ENCODE data around the gene ACVR1B. TPM values are rescaled to one million over a fixed set of nuclear protein-coding genes. Genes with fewer than 3 reads are reported as not detected.

Gene ACVR1B
- total and polyA plus RNA-seq, 2 experiments from 2014 or later, result 5.7 to 22.4 TPM

DNA sequence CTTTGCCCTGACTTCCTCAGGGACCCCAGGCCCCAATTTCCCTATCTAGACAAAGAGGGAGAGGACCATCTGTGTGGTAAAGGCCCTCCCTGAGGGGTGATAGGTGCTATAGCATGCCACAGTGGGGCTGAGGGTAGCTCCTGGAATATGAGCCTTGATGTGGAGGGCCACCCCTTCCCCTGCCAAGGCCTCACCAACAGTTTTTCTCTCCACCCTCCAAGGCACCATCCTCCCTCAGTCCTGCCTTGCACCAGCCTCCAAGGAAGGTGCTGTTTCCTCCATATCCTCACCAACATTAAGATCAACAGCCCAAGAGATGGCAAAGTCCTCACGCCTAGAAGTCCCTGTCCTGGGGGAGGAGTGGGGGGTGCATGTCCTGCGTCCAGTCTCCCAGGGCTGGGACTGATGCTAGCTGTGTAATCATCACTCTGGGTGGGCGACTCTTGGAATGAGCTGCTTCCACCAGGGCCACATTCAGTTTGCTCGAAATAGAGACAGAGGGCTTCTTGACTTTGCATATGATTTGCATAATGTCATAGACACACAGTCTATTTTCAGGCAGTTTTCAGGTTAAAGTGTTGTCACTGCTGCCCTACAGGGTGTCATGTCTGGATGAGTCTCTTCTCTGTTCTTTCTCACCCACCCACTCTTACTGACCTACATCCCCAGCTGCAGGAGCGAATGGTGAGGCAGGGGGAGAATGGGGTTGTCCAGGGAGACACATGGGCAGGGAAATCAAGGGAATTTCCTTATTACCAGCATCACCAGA lies 26.8 kb upstream of the ACVR1B start:
- Histone ChIP-seq H3K4me2 (no peak overlapping the region), H2AFZ (no peak overlapping the region), H3K79me2 (no peaks in the 10 kb centered on the region), H3K27me3 (no peaks in the 10 kb centered on the region), H3K27ac (no peak overlapping the region), H3K9me3 (ENCODE audit: low read depth) (no peaks in the 10 kb centered on the region), H3K9me2 (replicated peaks; ENCODE audit: insufficient read depth) (no peaks in the 10 kb centered on the region), H3K4me1 (ENCODE audit: insufficient read depth) (peaks cover 13% of the 10 kb centered on the region), H3K36me3 (replicated peaks; ENCODE audit: insufficient read depth, low read depth) (no peaks in the 10 kb centered on the region), H4K20me1 (ENCODE audit: insufficient read depth, poor library complexity, severe bottlenecking) (no peaks in the 10 kb centered on the region), H3K4me3 (no peak overlapping the region)
- no peak for TF ChIP-seq EZH2 (IDR thresholded peaks at IDR 0.05; ENCODE audit: borderline replicate concordance)
- no peak for TF ChIP-seq EZH2phosphoT487 (IDR thresholded peaks at IDR 0.05; ENCODE audit: low read depth, severe bottlenecking, unreplicated experiment)
- TF ChIP-seq CTCF (IDR thresholded peaks at IDR 0.05; ENCODE audit: poor library complexity), result no peak
- 92% methylated on average over 5 of the region's 5 CpGs for WGBS (ENCODE audit: low lambda C conversion rate, missing lambda C conversion rate)
- no peak for DNase-seq (ENCODE audit: low spot score)

DNA sequence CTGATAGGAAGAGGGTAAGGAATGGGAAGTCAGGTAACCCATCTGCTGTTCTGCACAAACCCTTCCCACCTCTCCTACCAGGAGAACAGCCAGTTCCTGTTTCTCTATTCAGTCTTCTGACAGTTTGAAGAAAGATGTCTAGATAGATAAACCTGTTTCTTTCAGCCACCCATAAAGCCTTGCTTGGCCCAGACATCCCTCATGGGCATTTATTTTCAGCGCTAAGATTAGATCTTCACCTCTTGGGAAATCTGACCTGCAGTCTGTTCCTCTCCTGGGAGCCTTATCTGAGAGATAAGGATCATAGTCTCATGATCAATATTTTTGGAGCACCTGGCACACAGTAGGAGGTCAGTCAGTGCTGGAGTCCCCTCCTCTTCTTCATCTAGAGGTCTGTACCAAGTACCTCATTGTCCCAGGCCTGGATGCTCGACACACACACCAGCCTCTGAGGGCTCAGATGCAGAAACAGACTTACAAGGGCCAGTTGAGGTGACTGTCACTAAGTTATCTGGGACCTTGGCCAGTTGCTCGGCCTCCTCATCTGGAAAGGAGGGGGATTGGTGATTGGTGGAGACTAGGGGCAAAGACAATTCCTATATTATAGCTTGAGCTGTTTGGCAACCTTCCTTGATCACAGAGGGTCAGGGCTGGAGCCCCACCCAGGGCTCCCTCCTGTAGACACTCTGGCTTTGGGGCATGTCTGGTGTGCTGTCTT lies 26.0 kb upstream of the ACVR1B start:
- Histone ChIP-seq H2AFZ (no peak overlapping the region), H3K4me3 (no peak overlapping the region), H3K27me3 (no peaks in the 10 kb centered on the region), H3K4me1 (ENCODE audit: insufficient read depth) (peaks cover 13% of the 10 kb centered on the region), H3K79me2 (no peaks in the 10 kb centered on the region), H3K4me2 (no peak overlapping the region), H3K36me3 (replicated peaks; ENCODE audit: insufficient read depth, low read depth) (no peaks in the 10 kb centered on the region), H3K9me2 (replicated peaks; ENCODE audit: insufficient read depth) (no peaks in the 10 kb centered on the region), H4K20me1 (ENCODE audit: insufficient read depth, poor library complexity, severe bottlenecking) (no peaks in the 10 kb centered on the region), H3K27ac (no peak overlapping the region), H3K9me3 (ENCODE audit: low read depth) (no peaks in the 10 kb centered on the region)
- no peak for TF ChIP-seq EZH2 (IDR thresholded peaks at IDR 0.05; ENCODE audit: borderline replicate concordance)
- 81% methylated on average over 3 of the region's 3 CpGs for WGBS (ENCODE audit: low lambda C conversion rate, missing lambda C conversion rate)
- no peak for DNase-seq (ENCODE audit: low spot score)

GRCh38 chr12:51926064-51926632 lies 25.4 kb upstream of the ACVR1B start:
- Histone ChIP-seq H2AFZ (no peak overlapping the region), H3K36me3 (replicated peaks; ENCODE audit: insufficient read depth, low read depth) (no peaks in the 10 kb centered on the region), H3K4me2 (no peak overlapping the region), H3K4me1 (ENCODE audit: insufficient read depth) (peaks cover 13% of the 10 kb centered on the region), H3K27ac (no peak overlapping the region), H3K27me3 (no peaks in the 10 kb centered on the region), H4K20me1 (ENCODE audit: insufficient read depth, poor library complexity, severe bottlenecking) (no peaks in the 10 kb centered on the region), H3K9me2 (replicated peaks; ENCODE audit: insufficient read depth) (no peaks in the 10 kb centered on the region), H3K4me3 (no peak overlapping the region), H3K79me2 (no peaks in the 10 kb centered on the region), H3K9me3 (ENCODE audit: low read depth) (no peaks in the 10 kb centered on the region)
- 63% methylated on average over 8 of the region's 8 CpGs for WGBS (ENCODE audit: low lambda C conversion rate, missing lambda C conversion rate)
- no peak for DNase-seq (ENCODE audit: low spot score)
- no peak for TF ChIP-seq EZH2phosphoT487 (IDR thresholded peaks at IDR 0.05; ENCODE audit: low read depth, severe bottlenecking, unreplicated experiment)
- no peak for TF ChIP-seq CTCF (IDR thresholded peaks at IDR 0.05; ENCODE audit: poor library complexity)
- no peak for TF ChIP-seq EZH2 (IDR thresholded peaks at IDR 0.05; ENCODE audit: borderline replicate concordance)

GRCh38 chr12:51926718-51927117 lies 24.8 kb upstream of the ACVR1B start:
- Histone ChIP-seq H3K27me3 (no peaks in the 10 kb centered on the region), H4K20me1 (ENCODE audit: insufficient read depth, poor library complexity, severe bottlenecking) (no peaks in the 10 kb centered on the region), H3K27ac (no peak overlapping the region), H3K9me3 (ENCODE audit: low read depth) (no peaks in the 10 kb centered on the region), H3K4me2 (no peak overlapping the region), H3K79me2 (no peaks in the 10 kb centered on the region), H2AFZ (no peak overlapping the region), H3K36me3 (replicated peaks; ENCODE audit: insufficient read depth, low read depth) (no peaks in the 10 kb centered on the region), H3K4me3 (no peak overlapping the region), H3K9me2 (replicated peaks; ENCODE audit: insufficient read depth) (no peaks in the 10 kb centered on the region), H3K4me1 (ENCODE audit: insufficient read depth) (peaks cover 13% of the 10 kb centered on the region)
- TF ChIP-seq CTCF (IDR thresholded peaks at IDR 0.05; ENCODE audit: poor library complexity), result peak; percentile 45
- no peak for TF ChIP-seq EZH2phosphoT487 (IDR thresholded peaks at IDR 0.05; ENCODE audit: low read depth, severe bottlenecking, unreplicated experiment)
- DNase-seq (ENCODE audit: low spot score), result peak; percentile 64
- whole genome bisulfite sequencing (ENCODE audit: low lambda C conversion rate, missing lambda C conversion rate), result 79% methylated on average over 2 of the region's 2 CpGs
